GM21381 (cell line): ENCODE measurements around the gene ACTR1B.
"Not testable (repeated sequence)": the region's sequence is repeated elsewhere in the genome, so short reads cannot be mapped to it uniquely, and the experiment has no call there.

ENCODE experiments used
- ATAC-seq: cut with Tn5 transposase; IDR thresholded peaks from one replicate; pipeline ENCODE4 v1.9.1; 2021; ENCODE audit warnings: mild to moderate bottlenecking, moderate library complexity; ENCODE audit not compliant: unreplicated experiment

ACTR1B gene

GRCh38 chr2:97618939-97619827, 44.7 kb downstream of the ACTR1B start:
- not testable (repeated sequence) for ATAC-seq

- ATAC-seq = no peak
These were observed 45.9 kb downstream of the ACTR1B start for GRCh38 chr2:97617911-97618310.

DNA sequence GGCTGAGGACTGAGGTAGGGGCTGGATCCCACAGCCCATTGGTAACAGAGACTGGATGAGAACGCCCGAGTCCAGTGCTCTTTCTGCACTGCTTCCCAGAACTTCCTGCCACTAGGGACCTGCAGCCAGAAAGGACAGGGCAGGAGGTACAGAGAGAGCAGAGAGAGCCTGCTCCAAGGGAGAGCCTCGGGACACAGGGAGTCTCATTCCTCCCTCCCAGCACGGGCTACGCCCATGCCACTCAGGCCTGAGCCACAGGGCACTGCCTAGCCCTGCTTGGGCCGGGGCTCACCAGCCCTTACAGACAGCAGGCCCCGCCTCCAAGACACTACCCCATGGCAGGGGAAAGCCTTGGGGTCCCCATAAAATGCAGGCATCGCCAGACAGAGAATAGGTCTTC, 48.1 kb downstream of the ACTR1B start:
- ATAC-seq = not testable (repeated sequence)

DNA sequence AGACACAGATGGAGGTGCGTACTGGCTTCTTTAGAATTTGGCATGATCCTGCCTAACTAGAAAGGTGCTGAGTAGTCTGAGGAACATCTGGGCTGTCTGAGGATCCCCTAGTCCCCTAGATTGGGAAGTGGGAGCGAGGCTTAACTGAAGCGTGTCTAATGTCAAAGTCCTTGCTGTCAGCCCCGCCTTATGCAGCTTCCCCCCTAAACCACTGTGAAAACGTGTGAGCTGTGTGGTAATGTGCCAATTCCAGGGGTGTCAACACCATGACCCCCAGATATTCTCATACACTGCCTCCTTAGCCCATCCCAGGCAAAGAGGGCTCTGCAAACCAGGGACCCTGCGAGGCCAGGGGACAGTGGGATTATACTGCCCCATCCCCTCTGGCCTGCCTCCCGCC, 51.9 kb downstream of the ACTR1B start:
- not testable (repeated sequence) for ATAC-seq

GRCh38 chr2:97608745-97609144, 55.1 kb downstream of the ACTR1B start:
- ATAC-seq = not testable (repeated sequence)
